Measurements from ENCODE around the gene TLR2.

Gene TLR2

GRCh38 chr4:153684182-153684970, at the start of gene TLR2:
Gene TLR2 (plus strand): TSS chr4:153684280. CDS start chr4:153702908, 18,628 bp downstream.
- peak; percentile 80 for DNase-seq

- DNase-seq = no peak
Observed at GRCh38 chr4:153634738-153635353, 49.2 kb upstream of the TLR2 start.

- no peak for DNase-seq
Observed at GRCh38 chr4:153635846-153636245, 48.2 kb upstream of the TLR2 start.

- no peak for DNase-seq
Observed at GRCh38 chr4:153637201-153637600, 46.9 kb upstream of the TLR2 start.

- DNase-seq = no peak
Observed at GRCh38 chr4:153638011-153638410, 46.1 kb upstream of the TLR2 start.

- DNase-seq = no peak
Observed at GRCh38 chr4:153638999-153639398, 45.1 kb upstream of the TLR2 start.

GRCh38 chr4:153639833-153640802, 44.0 kb upstream of the TLR2 start:
- DNase-seq = no peak

GRCh38 chr4:153641532-153641931, 42.5 kb upstream of the TLR2 start:
- DNase-seq = no peak

- no peak for DNase-seq
Observed at GRCh38 chr4:153643406-153644383, 40.4 kb upstream of the TLR2 start.

GRCh38 chr4:153645183-153645582, 38.9 kb upstream of the TLR2 start:
- DNase-seq = no peak

GRCh38 chr4:153646261-153646660, 37.8 kb upstream of the TLR2 start:
- no peak for DNase-seq

- no peak for DNase-seq
Observed at GRCh38 chr4:153646978-153647377, 37.1 kb upstream of the TLR2 start.

- DNase-seq = no peak
Observed at GRCh38 chr4:153647975-153648374, 36.1 kb upstream of the TLR2 start.

GRCh38 chr4:153649572-153649991, 34.5 kb upstream of the TLR2 start:
- DNase-seq = no peak

GRCh38 chr4:153651116-153651515, 33.0 kb upstream of the TLR2 start:
- DNase-seq = no peak

- peak; percentile 54 for DNase-seq
Observed at GRCh38 chr4:153651587-153651986, 32.5 kb upstream of the TLR2 start.

- DNase-seq = no peak
Observed at GRCh38 chr4:153652051-153652784, 31.9 kb upstream of the TLR2 start.

GRCh38 chr4:153655002-153655541, 29.0 kb upstream of the TLR2 start:
- DNase-seq = no peak

GRCh38 chr4:153655928-153656327, 28.2 kb upstream of the TLR2 start:
- DNase-seq = no peak

- no peak for DNase-seq
Observed at GRCh38 chr4:153661215-153661822, 22.8 kb upstream of the TLR2 start.

GRCh38 chr4:153661908-153662307, 22.2 kb upstream of the TLR2 start:
- no peak for DNase-seq
